GM12878 (cell line): Measurements from ENCODE around the gene NTSR1. TPM values are rescaled to one million over a fixed set of nuclear protein-coding genes. Genes with fewer than 3 reads are reported as not detected.

Experiments used
- ATAC-seq: fragments of 200-7000 bp; cut with Tn5 transposase; 3 replicates; pipeline ENCODE4 v1.9.1; 2020; ENCODE audit warnings: mild to moderate bottlenecking, moderate library complexity
- BruUV-seq: library from RNA; stranded (reverse); fragments of 400-500 nt; replicated peaks from 2 replicates; lab custom pipeline; 2021; lab: Mats Ljungman, UMichigan
- CTCF ChIA-PET: fragments of 300-600 bp; sonication (Branson Sonifier 250); formaldehyde crosslinking; extraction: SDS; loops from one replicate; lab custom pipeline; 2021; ENCODE audit warnings: inconsistent platforms; lab: Yijun Ruan, JAX
- POLR2A ChIA-PET: fragments of 350-600 bp; formaldehyde crosslinking; extraction: SDS; loops from one replicate; lab custom pipeline; 2021; ENCODE audit warnings: inconsistent platforms; lab: Charles Lee
- RAD21 ChIA-PET: fragments of 300-600 bp; sonication (Branson Sonifier 250); formaldehyde crosslinking; loops from one replicate; lab custom pipeline; 2023; ENCODE audit warnings: antibody characterized with exemption; ENCODE audit not compliant: unreplicated experiment; lab: Charles Lee
- SMC1A ChIA-PET: fragments of 300-600 bp; sonication (Branson Sonifier 250); formaldehyde crosslinking; loops from one replicate; lab custom pipeline; 2023; ENCODE audit not compliant: unreplicated experiment, uncharacterized antibody; lab: Charles Lee
- DNase-seq: peaks from one replicate; pipeline ENCODE4 v3.0.0-alpha.2; 2011; ENCODE audit warnings: low read depth, low spot score
- FAIRE-seq: peaks from 3 replicates; lab custom pipeline; 2011; peaks lifted over from hg19 to GRCh38; lab: Jason Lieb, UNC
- H2AFZ ChIP-seq: 2 replicates; pipeline ENCODE4 v1.6.0; 2011; ENCODE audit warnings: low read depth, low read length, control low read depth; ENCODE audit not compliant: control insufficient read depth
- H3K27ac ChIP-seq: 2 replicates; pipeline ENCODE4 v1.5.1; 2011; ENCODE audit warnings: control low read depth; ENCODE audit not compliant: control insufficient read depth, insufficient read depth
- H3K27me3 ChIP-seq, 2 experiments: replicated peaks in 1 of 2; 2 replicates each; pipeline versions ENCODE4 v1.6.0 to v1.6.1; 2011; ENCODE audit warnings: low read length in 1 of 2; ENCODE audit not compliant: control insufficient read depth in 2 of 2, insufficient read depth in 2 of 2
- H3K36me3 ChIP-seq, 2 experiments: 2 replicates each; pipeline ENCODE4 v1.5.1; 2011; ENCODE audit warnings: low read length in 1 of 2; ENCODE audit not compliant: control insufficient read depth in 2 of 2, insufficient read depth in 2 of 2
- H3K4me1 ChIP-seq: 2 replicates; pipeline ENCODE4 v1.6.1; 2011; ENCODE audit warnings: mild to moderate bottlenecking, low read length, moderate library complexity, mixed read lengths; ENCODE audit not compliant: control insufficient read depth, insufficient read depth
- H3K4me2 ChIP-seq: 2 replicates; pipeline ENCODE4 v1.6.0; 2011; ENCODE audit warnings: control low read depth; ENCODE audit not compliant: control insufficient read depth, insufficient read depth
- H3K4me3 ChIP-seq: fragments of 200-600 bp; sonication (generic); 2 replicates; pipeline ENCODE4 v1.5.1; 2016
- H3K79me2 ChIP-seq: 2 replicates; pipeline ENCODE4 v1.6.0; 2011; ENCODE audit warnings: low read length; ENCODE audit not compliant: control insufficient read depth, insufficient read depth
- H3K9ac ChIP-seq: 2 replicates; pipeline ENCODE4 v1.8.0; 2011; ENCODE audit warnings: low read length, control low read depth, mixed read lengths; ENCODE audit not compliant: control insufficient read depth, insufficient read depth
- H3K9me3 ChIP-seq: replicated peaks from 3 replicates; pipeline ENCODE4 v1.5.1; 2011; ENCODE audit warnings: mild to moderate bottlenecking, low read length; ENCODE audit not compliant: control insufficient read depth, insufficient read depth
- H4K20me1 ChIP-seq: 2 replicates; pipeline ENCODE4 v1.6.0; 2011; ENCODE audit not compliant: control insufficient read depth, insufficient read depth
- CBX5 ChIP-seq: sonication (generic); IDR thresholded peaks from 2 replicates; pipeline ENCODE4 v1.6.1; 2016; ENCODE audit warnings: low read depth, moderate library complexity, mild to moderate bottlenecking, inconsistent platforms
- EGR1 ChIP-seq, 2 experiments: IDR thresholded peaks; 1 replicate in 1 of 2; 2 replicates in 1 of 2; pipeline ENCODE4 v1.6.1; 2011 to 2012; ENCODE audit warnings: low read depth in 2 of 2, low read length in 2 of 2, borderline replicate concordance in 1 of 2, mild to moderate bottlenecking in 1 of 2, moderate library complexity in 1 of 2
- FOXK2 ChIP-seq: fragments of 450-650 bp; IDR thresholded peaks from 2 replicates; pipeline ENCODE4 v1.6.1; 2017; ENCODE audit warnings: mild to moderate bottlenecking, moderate library complexity
- IRF3 ChIP-seq: fragments of 450-650 bp; IDR thresholded peaks from 2 replicates; pipeline ENCODE4 v1.6.1; 2014; ENCODE audit warnings: mild to moderate bottlenecking
- IRF4 ChIP-seq: IDR thresholded peaks from 2 replicates; pipeline ENCODE4 v1.6.1; 2011; ENCODE audit warnings: low read depth, low read length
- JUND ChIP-seq: IDR thresholded peaks from 2 replicates; pipeline ENCODE4 v1.6.1; 2012; ENCODE audit warnings: low read depth, mild to moderate bottlenecking, low read length, improper control_type of control experiment, moderate library complexity
- POLR2AphosphoS2 ChIP-seq: IDR thresholded peaks from 2 replicates; pipeline ENCODE4 v1.6.1; 2011; ENCODE audit warnings: low read depth, mild to moderate bottlenecking, low read length, improper control_type of control experiment, moderate library complexity
- RELA ChIP-seq: fragments of 450-650 bp; IDR thresholded peaks from 2 replicates; pipeline ENCODE4 v1.8.0; 2014; ENCODE audit warnings: borderline replicate concordance; ENCODE audit not compliant: partially characterized antibody
- RUNX3 ChIP-seq: IDR thresholded peaks from 2 replicates; pipeline ENCODE4 v1.6.1; 2012; ENCODE audit warnings: low read length, inconsistent platforms
- ZBTB40 ChIP-seq: fragments of 450-650 bp; IDR thresholded peaks from 2 replicates; pipeline ENCODE4 v1.6.1; 2016; ENCODE audit warnings: mild to moderate bottlenecking, moderate library complexity, borderline replicate concordance
- ZNF217 ChIP-seq: fragments of 450-650 bp; IDR thresholded peaks from 2 replicates; pipeline ENCODE4 v1.6.1; 2017; ENCODE audit warnings: antibody characterized with exemption, mild to moderate bottlenecking
- WGBS: methylation state at CpG from one replicate; pipeline ENCODE4 v1.1.6; 2016; ENCODE audit warnings: low lambda C conversion rate; ENCODE audit not compliant: insufficient replicate concordance, insufficient coverage; ENCODE audit errors: missing lambda C conversion rate; 5-methylcytosine and 5-hydroxymethylcytosine counted together
- in situ Hi-C: fragments of 300-500 bp; cut with MboI; formaldehyde crosslinking; loops from 9 replicates; pipeline ENCODE4 v1.14.3; 2018; ENCODE audit warnings: mixed read lengths
- intact Hi-C: fragments of 100-400 bp; cut with micrococcal nuclease; formaldehyde crosslinking; loops from one replicate; pipeline ENCODE4 v1.14.2; 2022; ENCODE audit not compliant: unreplicated experiment
- polyA plus RNA-seq, 11 experiments: library from polyadenylated mRNA; depleted of rRNA in 4 of 11; unstranded in 6 of 11; stranded (reverse) in 5 of 11; fragments of >200 nt; fragmentation: Nextera tagmentation in 4 of 11; fragmentation: Illumina TruSeq in 1 of 11; extraction: Ambion mirVana in 4 of 11; extraction: Trizol in 1 of 11; gene quantifications; 1 replicate in 1 of 11; 2 replicates in 10 of 11; pipeline versions ENCODE4 v1.2.1 to v1.2.3, GENCODE V29; 2011 to 2016; ENCODE audit warnings: inconsistent platforms in 2 of 11, missing spikeins in 2 of 11, low read depth in 1 of 11
- total RNA-seq, 4 experiments: library from RNA; depleted of rRNA in 3 of 4; stranded (reverse); fragments of >200 nt in 3 of 4; fragmentation: Illumina TruSeq in 1 of 4; extraction: Trizol in 1 of 4; gene quantifications; 2 replicates each; pipeline versions ENCODE4 v1.2.1 to v1.2.3, GENCODE V29; 2013 to 2021
- TF ChIP-seq, protein P1 (sequence below): IDR thresholded peaks from 2 replicates; pipeline ENCODE4 v1.6.1; 2011; ENCODE audit warnings: low read depth, mild to moderate bottlenecking, low read length, moderate library complexity, borderline replicate concordance; ENCODE audit errors: extremely low read depth
- TF ChIP-seq, protein P2 (sequence below): fragments of 450-650 bp; IDR thresholded peaks from 2 replicates; pipeline ENCODE4 v1.6.1; 2017; ENCODE audit warnings: borderline replicate concordance
- TF ChIP-seq, protein P3 (sequence below): IDR thresholded peaks from 2 replicates; pipeline ENCODE4 v1.6.1; 2011; ENCODE audit warnings: borderline replicate concordance, low read depth, mild to moderate bottlenecking, moderate library complexity, low read length; ENCODE audit not compliant: insufficient read depth, poor library complexity, severe bottlenecking

Gene NTSR1
- total and polyA plus RNA-seq, 10 of the 15 experiments (the other 5 are each of a cell fraction or from before 2014, with no cell fraction given): not detected

DNA sequence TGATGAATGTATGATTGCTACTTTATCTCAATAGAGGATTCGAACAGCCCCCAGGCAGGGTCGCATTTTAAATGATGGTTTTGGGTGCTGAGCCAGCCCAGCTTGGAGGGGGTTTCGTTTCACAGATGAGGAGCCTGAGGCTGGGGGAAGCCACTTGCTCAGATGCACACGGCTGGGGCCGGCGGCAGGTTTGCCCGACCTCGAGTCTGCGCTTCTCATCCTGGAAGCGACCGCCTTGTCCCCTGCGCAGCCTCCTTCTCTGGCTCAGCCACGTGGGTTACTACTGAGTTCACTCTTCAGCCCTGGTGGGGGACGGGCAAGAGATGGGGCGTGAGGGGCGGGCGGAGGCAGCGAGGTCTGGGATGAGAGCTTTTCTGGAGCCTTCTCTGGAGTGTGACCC is 25.3 kb downstream of the NTSR1 start:
- Histone ChIP-seq H4K20me1 (no peaks in the 10 kb centered on the region), H3K4me3 (no peak overlapping the region), H3K9ac (no peak overlapping the region), H3K27me3 (peaks cover 6 to 9% of the 10 kb centered on the region in 2 experiments), H3K4me2 (no peak overlapping the region), H3K9me3 (no peaks in the 10 kb centered on the region; the same call in 2 of the 3 replicates), H3K27ac (no peak overlapping the region), H3K4me1 (no peaks in the 10 kb centered on the region), H3K36me3 (no peaks in the 10 kb centered on the region), H2AFZ (no peak overlapping the region), H3K79me2 (no peaks in the 10 kb centered on the region)
- ChIA-PET CTCF (interaction anchor here (0.6 kb wide), 1 partner anchor 489 kb away, joined by 3 read pairs; no protein-coding TSS in a partner anchor), RAD21 (no interaction called here), POLR2A (interaction anchor here (1.0 kb wide), 1 partner anchor 10 kb away, joined by 3 read pairs; no protein-coding TSS in a partner anchor), SMC1A (no interaction called here)
- 51% methylated on average over 14 of the region's 18 CpGs for WGBS
- DNase-seq (no peak), FAIRE-seq (no peak), ATAC-seq (no peak)
- TF ChIP-seq IRF4: no peak
- TF ChIP-seq JUND: no peak
- TF ChIP-seq EGR1 (IDR thresholded peaks at IDR 0.05; ENCODE audit: borderline replicate concordance in 1 of 2, low read depth in 2 of 2, low read length in 2 of 2): no peak
- no peak for TF ChIP-seq RELA
- no peak for TF ChIP-seq FOXK2
- no peak for TF ChIP-seq POLR2AphosphoS2
- no peak for TF ChIP-seq ZBTB40
- TF ChIP-seq, protein P1, sequence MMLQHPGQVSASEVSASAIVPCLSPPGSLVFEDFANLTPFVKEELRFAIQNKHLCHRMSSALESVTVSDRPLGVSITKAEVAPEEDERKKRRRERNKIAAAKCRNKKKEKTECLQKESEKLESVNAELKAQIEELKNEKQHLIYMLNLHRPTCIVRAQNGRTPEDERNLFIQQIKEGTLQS: no peak
- no peak for TF ChIP-seq RUNX3
- no peak for TF ChIP-seq CBX5
- no peak for TF ChIP-seq ZNF217
- TF ChIP-seq, protein P2, sequence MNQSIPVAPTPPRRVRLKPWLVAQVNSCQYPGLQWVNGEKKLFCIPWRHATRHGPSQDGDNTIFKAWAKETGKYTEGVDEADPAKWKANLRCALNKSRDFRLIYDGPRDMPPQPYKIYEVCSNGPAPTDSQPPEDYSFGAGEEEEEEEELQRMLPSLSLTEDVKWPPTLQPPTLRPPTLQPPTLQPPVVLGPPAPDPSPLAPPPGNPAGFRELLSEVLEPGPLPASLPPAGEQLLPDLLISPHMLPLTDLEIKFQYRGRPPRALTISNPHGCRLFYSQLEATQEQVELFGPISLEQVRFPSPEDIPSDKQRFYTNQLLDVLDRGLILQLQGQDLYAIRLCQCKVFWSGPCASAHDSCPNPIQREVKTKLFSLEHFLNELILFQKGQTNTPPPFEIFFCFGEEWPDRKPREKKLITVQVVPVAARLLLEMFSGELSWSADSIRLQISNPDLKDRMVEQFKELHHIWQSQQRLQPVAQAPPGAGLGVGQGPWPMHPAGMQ: no peak
- TF ChIP-seq, protein P3, sequence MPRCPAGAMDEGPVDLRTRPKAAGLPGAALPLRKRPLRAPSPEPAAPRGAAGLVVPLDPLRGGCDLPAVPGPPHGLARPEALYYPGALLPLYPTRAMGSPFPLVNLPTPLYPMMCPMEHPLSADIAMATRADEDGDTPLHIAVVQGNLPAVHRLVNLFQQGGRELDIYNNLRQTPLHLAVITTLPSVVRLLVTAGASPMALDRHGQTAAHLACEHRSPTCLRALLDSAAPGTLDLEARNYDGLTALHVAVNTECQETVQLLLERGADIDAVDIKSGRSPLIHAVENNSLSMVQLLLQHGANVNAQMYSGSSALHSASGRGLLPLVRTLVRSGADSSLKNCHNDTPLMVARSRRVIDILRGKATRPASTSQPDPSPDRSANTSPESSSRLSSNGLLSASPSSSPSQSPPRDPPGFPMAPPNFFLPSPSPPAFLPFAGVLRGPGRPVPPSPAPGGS: no peak
- no peak for TF ChIP-seq IRF3
- in situ Hi-C loops (no loop called here), intact Hi-C loops (no loop called here)
- no TSS peak for BruUV-seq
